ENCODE data around the gene FKBP7.

The FKBP7 gene

GRCh38 chr2:178484245-178485041 lies 6.0 kb upstream of the FKBP7 start:
- Histone ChIP-seq H3K4me1 (ENCODE audit: insufficient read depth, poor library complexity, severe bottlenecking) (peaks cover 19% of the 10 kb centered on the region), H3K9me3 (ENCODE audit: severe bottlenecking) (no peaks in the 10 kb centered on the region), H3K4me3 (ENCODE audit: severe bottlenecking) (no peak overlapping the region), H3K27ac (ENCODE audit: poor library complexity, severe bottlenecking) (no peak overlapping the region), H3K27me3 (ENCODE audit: insufficient read depth, poor library complexity, severe bottlenecking) (no peaks in the 10 kb centered on the region), H3K36me3 (ENCODE audit: low read depth) (no peaks in the 10 kb centered on the region)
- ATAC-seq (ENCODE audit: low read depth) = no peak
- TF ChIP-seq CTCF (IDR thresholded peaks at IDR 0.05; ENCODE audit: poor library complexity, severe bottlenecking) = no peak
- DNase-seq (ENCODE audit: low spot score) = no peak

GRCh38 chr2:178482437-178482836 lies 4.0 kb upstream of the FKBP7 start:
- Histone ChIP-seq H3K27me3 (ENCODE audit: insufficient read depth, poor library complexity, severe bottlenecking) (no peaks in the 10 kb centered on the region), H3K27ac (ENCODE audit: poor library complexity, severe bottlenecking) (no peak overlapping the region), H3K4me1 (ENCODE audit: insufficient read depth, poor library complexity, severe bottlenecking) (peaks cover 23% of the 10 kb centered on the region), H3K4me3 (ENCODE audit: severe bottlenecking) (no peak overlapping the region), H3K36me3 (ENCODE audit: low read depth) (no peaks in the 10 kb centered on the region), H3K9me3 (ENCODE audit: severe bottlenecking) (no peaks in the 10 kb centered on the region)
- DNase-seq (ENCODE audit: low spot score) (no peak), ATAC-seq (ENCODE audit: low read depth) (no peak)
- TF ChIP-seq CTCF (IDR thresholded peaks at IDR 0.05; ENCODE audit: poor library complexity, severe bottlenecking) = no peak

- ATAC-seq (ENCODE audit: low read depth) (peak; percentile 85), DNase-seq (ENCODE audit: low spot score) (peak; percentile 96)
- H3K36me3 ChIP-seq (ENCODE audit: low read depth) = no peaks in the 10 kb centered on the region
- H3K9me3 ChIP-seq (ENCODE audit: severe bottlenecking) = no peaks in the 10 kb centered on the region
- H3K27me3 ChIP-seq (ENCODE audit: insufficient read depth, poor library complexity, severe bottlenecking) = no peaks in the 10 kb centered on the region
- H3K4me1 ChIP-seq (ENCODE audit: insufficient read depth, poor library complexity, severe bottlenecking) = peaks cover 23% of the 10 kb centered on the region
- peak within 1 kb of the TSS; percentile 48 for H3K27ac ChIP-seq (ENCODE audit: poor library complexity, severe bottlenecking)
- TF ChIP-seq CTCF (IDR thresholded peaks at IDR 0.05; ENCODE audit: poor library complexity, severe bottlenecking) = no peak
- peak within 1 kb of the TSS; percentile 50 for H3K4me3 ChIP-seq (ENCODE audit: severe bottlenecking)
Measured at GRCh38 chr2:178480227-178481181, 2.1 kb upstream of the FKBP7 start, which contains the start of gene PLEKHA3. PLEKHA3 (plus strand) TSS chr2:178480457; CDS start chr2:178480870, 413 bp downstream.

- Histone ChIP-seq H3K4me1 (ENCODE audit: insufficient read depth, poor library complexity, severe bottlenecking) (peaks cover 23% of the 10 kb centered on the region), H3K36me3 (ENCODE audit: low read depth) (no peaks in the 10 kb centered on the region), H3K27me3 (ENCODE audit: insufficient read depth, poor library complexity, severe bottlenecking) (no peaks in the 10 kb centered on the region), H3K4me3 (ENCODE audit: severe bottlenecking) (peak overlapping the region; percentile 50), H3K9me3 (ENCODE audit: severe bottlenecking) (no peaks in the 10 kb centered on the region), H3K27ac (ENCODE audit: poor library complexity, severe bottlenecking) (peak overlapping the region; percentile 48)
- TF ChIP-seq CTCF (IDR thresholded peaks at IDR 0.05; ENCODE audit: poor library complexity, severe bottlenecking) = no peak
- ATAC-seq (ENCODE audit: low read depth) = no peak
- DNase-seq (ENCODE audit: low spot score) = no peak
Measured at GRCh38 chr2:178479758-178480226, 1.4 kb upstream of the FKBP7 start.
